ENCODE results near the gene AIFM1.

- TF ChIP-seq POLR2A (IDR thresholded peaks at IDR 0.05; ENCODE audit: low read depth): no peak
- TF ChIP-seq, protein P1, sequence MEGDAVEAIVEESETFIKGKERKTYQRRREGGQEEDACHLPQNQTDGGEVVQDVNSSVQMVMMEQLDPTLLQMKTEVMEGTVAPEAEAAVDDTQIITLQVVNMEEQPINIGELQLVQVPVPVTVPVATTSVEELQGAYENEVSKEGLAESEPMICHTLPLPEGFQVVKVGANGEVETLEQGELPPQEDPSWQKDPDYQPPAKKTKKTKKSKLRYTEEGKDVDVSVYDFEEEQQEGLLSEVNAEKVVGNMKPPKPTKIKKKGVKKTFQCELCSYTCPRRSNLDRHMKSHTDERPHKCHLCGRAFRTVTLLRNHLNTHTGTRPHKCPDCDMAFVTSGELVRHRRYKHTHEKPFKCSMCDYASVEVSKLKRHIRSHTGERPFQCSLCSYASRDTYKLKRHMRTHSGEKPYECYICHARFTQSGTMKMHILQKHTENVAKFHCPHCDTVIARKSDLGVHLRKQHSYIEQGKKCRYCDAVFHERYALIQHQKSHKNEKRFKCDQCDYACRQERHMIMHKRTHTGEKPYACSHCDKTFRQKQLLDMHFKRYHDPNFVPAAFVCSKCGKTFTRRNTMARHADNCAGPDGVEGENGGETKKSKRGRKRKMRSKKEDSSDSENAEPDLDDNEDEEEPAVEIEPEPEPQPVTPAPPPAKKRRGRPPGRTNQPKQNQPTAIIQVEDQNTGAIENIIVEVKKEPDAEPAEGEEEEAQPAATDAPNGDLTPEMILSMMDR (IDR thresholded peaks at IDR 0.05): no peak
- TF ChIP-seq POLR2AphosphoS5 (IDR thresholded peaks at IDR 0.05): no peak
These were observed 48.5 kb downstream of the AIFM1 start for GRCh38 chrX:130117166-130117565.
